HFFc6 (cell line): Measurements from ENCODE around the gene RPS6KL1. TPM values are rescaled to one million over a fixed set of nuclear protein-coding genes. Genes with fewer than 3 reads are reported as not detected.

ENCODE experiments used
- DNase-seq: peaks from one replicate; pipeline ENCODE4 v3.0.0-alpha.2; 2018
- H3K27ac Mint-ChIP-seq: 2 replicates; pipeline ENCODE4 v1.8.0; 2020; ENCODE audit warnings: mild to moderate bottlenecking, mixed read lengths
- H3K27me3 Mint-ChIP-seq: 2 replicates; pipeline ENCODE4 v1.8.0; 2021; ENCODE audit warnings: mild to moderate bottlenecking, moderate library complexity, mixed read lengths; ENCODE audit not compliant: insufficient read depth
- H3K36me3 Mint-ChIP-seq: 2 replicates; pipeline ENCODE4 v1.8.0; 2021; ENCODE audit warnings: low read depth, mixed read lengths
- H3K4me1 Mint-ChIP-seq: 2 replicates; pipeline ENCODE4 v1.8.0; 2020; ENCODE audit warnings: low read depth, mixed read lengths
- H3K4me3 Mint-ChIP-seq: 2 replicates; pipeline ENCODE4 v1.8.0; 2020; ENCODE audit warnings: mild to moderate bottlenecking, moderate library complexity, mixed read lengths
- H3K9me3 Mint-ChIP-seq: 2 replicates; pipeline ENCODE4 v1.8.0; 2020; ENCODE audit warnings: mild to moderate bottlenecking, mixed read lengths
- CTCF ChIP-seq: fragments of 200-600 bp; sonication (generic); IDR thresholded peaks from 2 replicates; pipeline ENCODE4 v1.5.0; 2021; ENCODE audit warnings: antibody characterized with exemption, mild to moderate bottlenecking
- total RNA-seq, 6 experiments: library from RNA; stranded (reverse); fragmentation: NEBNext Ultra II Directional; extraction: Animal tissue kit (Norgen Biotek cat#: 25700); gene quantifications; 2 replicates in 1 of 6; 3 replicates in 5 of 6; pipeline ENCODE4 v1.2.3, GENCODE V29; 2021

The RPS6KL1 gene
- total RNA-seq, 6 experiments from 2014 or later, result 0.78 to 1.1 (median 1.0) TPM

- DNase-seq, result no peak
- H3K27ac Mint-ChIP-seq, result no peak overlapping the region
Measured at GRCh38 chr14:74921053-74921620, 1.9 kb downstream of the RPS6KL1 start.

GRCh38 chr14:74920281-74920680, 2.8 kb downstream of the RPS6KL1 start:
- DNase-seq, result no peak
- no peak for TF ChIP-seq CTCF
- no peak overlapping the region for H3K4me3 Mint-ChIP-seq
- no peak overlapping the region for H3K27ac Mint-ChIP-seq
- H3K36me3 Mint-ChIP-seq, result no peaks in the 10 kb centered on the region
- peaks cover 8% of the 10 kb centered on the region for H3K4me1 Mint-ChIP-seq
- no peaks in the 10 kb centered on the region for H3K9me3 Mint-ChIP-seq
- H3K27me3 Mint-ChIP-seq, result peaks cover 2% of the 10 kb centered on the region

More at GRCh38 chr14:74921053-74921620, 1.9 kb downstream of the RPS6KL1 start:
- Mint-ChIP-seq H3K4me3 (no peak overlapping the region), H3K4me1 (peaks cover 8% of the 10 kb centered on the region), H3K9me3 (no peaks in the 10 kb centered on the region), H3K27me3 (peaks cover 6% of the 10 kb centered on the region), H3K36me3 (no peaks in the 10 kb centered on the region)
- TF ChIP-seq CTCF, result no peak

- H3K4me1 Mint-ChIP-seq, result peaks cover 8% of the 10 kb centered on the region
- H3K4me3 Mint-ChIP-seq, result no peak overlapping the region; the same call in 1 of the 2 replicates
- no peak for TF ChIP-seq CTCF
- no peaks in the 10 kb centered on the region for H3K36me3 Mint-ChIP-seq
- no peak for DNase-seq
- H3K27me3 Mint-ChIP-seq, result peaks cover 2% of the 10 kb centered on the region
- no peaks in the 10 kb centered on the region for H3K9me3 Mint-ChIP-seq
- H3K27ac Mint-ChIP-seq, result no peak overlapping the region
Measured at GRCh38 chr14:74919421-74920165, 3.5 kb downstream of the RPS6KL1 start.

- DNase-seq, result no peak
- Mint-ChIP-seq H3K4me3 (no peak overlapping the region), H3K9me3 (no peaks in the 10 kb centered on the region), H3K27me3 (peaks cover 2% of the 10 kb centered on the region; the same call in 1 of the 2 replicates), H3K36me3 (no peaks in the 10 kb centered on the region), H3K27ac (no peak overlapping the region), H3K4me1 (peaks cover 13% of the 10 kb centered on the region)
- no peak for TF ChIP-seq CTCF
Measured at GRCh38 chr14:74918380-74918779, 4.7 kb downstream of the RPS6KL1 start.

GRCh38 chr14:74917646-74918081, 5.4 kb downstream of the RPS6KL1 start:
- Mint-ChIP-seq H3K4me1 (peaks cover 13% of the 10 kb centered on the region), H3K36me3 (no peaks in the 10 kb centered on the region), H3K27ac (no peak overlapping the region), H3K4me3 (no peak overlapping the region), H3K27me3 (peaks cover 2% of the 10 kb centered on the region; the same call in 1 of the 2 replicates), H3K9me3 (no peaks in the 10 kb centered on the region)
- no peak for DNase-seq
- TF ChIP-seq CTCF, result no peak
